ENCODE measurements around the gene LRBA. TPM values are rescaled to one million over a fixed set of nuclear protein-coding genes. Genes with fewer than 3 reads are reported as not detected.
A peak's percentile ranks its signal among the peaks of the same experiment; 100 is the strongest.
"Not testable (repeated sequence)": the region's sequence is repeated elsewhere in the genome, so short reads cannot be mapped to it uniquely, and the experiment has no call there.

Gene LRBA
- total RNA-seq, 1 donor from 2014 or later = 26.4 TPM

- Mint-ChIP-seq H3K36me3 (ENCODE audit: unreplicated experiment) (no peaks in the 10 kb centered on the region), H3K4me1 (ENCODE audit: low read depth, unreplicated experiment) (peaks cover 16% of the 10 kb centered on the region), H3K4me3 (ENCODE audit: unreplicated experiment) (no peak overlapping the region), H3K27ac (ENCODE audit: unreplicated experiment) (peak overlapping the region; percentile 19), H3K9me3 (ENCODE audit: unreplicated experiment) (no peaks in the 10 kb centered on the region), H3K27me3 (ENCODE audit: unreplicated experiment) (no peaks in the 10 kb centered on the region)
- no peak for DNase-seq
- no peak for TF ChIP-seq CTCF (IDR thresholded peaks at IDR 0.05; ENCODE audit: partially characterized antibody, unreplicated experiment)
Measured at GRCh38 chr4:150569998-150570535, 445.0 kb downstream of the LRBA start.

- Mint-ChIP-seq H3K4me3 (ENCODE audit: unreplicated experiment) (peak overlapping the region; percentile 2), H3K27me3 (ENCODE audit: unreplicated experiment) (no peaks in the 10 kb centered on the region), H3K9me3 (ENCODE audit: unreplicated experiment) (no peaks in the 10 kb centered on the region), H3K27ac (ENCODE audit: unreplicated experiment) (peak overlapping the region; percentile 19), H3K4me1 (ENCODE audit: low read depth, unreplicated experiment) (peaks cover 16% of the 10 kb centered on the region), H3K36me3 (ENCODE audit: unreplicated experiment) (no peaks in the 10 kb centered on the region)
- DNase-seq = no peak
- TF ChIP-seq CTCF (IDR thresholded peaks at IDR 0.05; ENCODE audit: partially characterized antibody, unreplicated experiment) = no peak
Measured at GRCh38 chr4:150569384-150569987, 445.6 kb downstream of the LRBA start.

GRCh38 chr4:150567070-150567469 is 448.0 kb downstream of the LRBA start:
- Mint-ChIP-seq H3K27me3 (ENCODE audit: unreplicated experiment) (peaks cover 2% of the 10 kb centered on the region), H3K9me3 (ENCODE audit: unreplicated experiment) (no peaks in the 10 kb centered on the region), H3K27ac (ENCODE audit: unreplicated experiment) (no peak overlapping the region), H3K36me3 (ENCODE audit: unreplicated experiment) (no peaks in the 10 kb centered on the region), H3K4me3 (ENCODE audit: unreplicated experiment) (no peak overlapping the region), H3K4me1 (ENCODE audit: low read depth, unreplicated experiment) (peaks cover 9% of the 10 kb centered on the region)
- DNase-seq = no peak
- no peak for TF ChIP-seq CTCF (IDR thresholded peaks at IDR 0.05; ENCODE audit: partially characterized antibody, unreplicated experiment)

GRCh38 chr4:150564967-150565366 is 450.1 kb downstream of the LRBA start:
- H3K9me3 Mint-ChIP-seq (ENCODE audit: unreplicated experiment); DNase-seq; H3K27ac Mint-ChIP-seq (ENCODE audit: unreplicated experiment); H3K27me3 Mint-ChIP-seq (ENCODE audit: unreplicated experiment); H3K4me1 Mint-ChIP-seq (ENCODE audit: low read depth, unreplicated experiment); H3K36me3 Mint-ChIP-seq (ENCODE audit: unreplicated experiment); H3K4me3 Mint-ChIP-seq (ENCODE audit: unreplicated experiment): not testable (repeated sequence)

- no peak overlapping the region for H3K4me3 Mint-ChIP-seq (ENCODE audit: unreplicated experiment)
- no peak for DNase-seq
- H3K27me3 Mint-ChIP-seq (ENCODE audit: unreplicated experiment) = peaks cover 2% of the 10 kb centered on the region
- H3K27ac Mint-ChIP-seq (ENCODE audit: unreplicated experiment) = no peak overlapping the region
- no peak for TF ChIP-seq CTCF (IDR thresholded peaks at IDR 0.05; ENCODE audit: partially characterized antibody, unreplicated experiment)
- no peaks in the 10 kb centered on the region for H3K4me1 Mint-ChIP-seq (ENCODE audit: low read depth, unreplicated experiment)
- H3K9me3 Mint-ChIP-seq (ENCODE audit: unreplicated experiment) = no peaks in the 10 kb centered on the region
- no peaks in the 10 kb centered on the region for H3K36me3 Mint-ChIP-seq (ENCODE audit: unreplicated experiment)
Measured at GRCh38 chr4:150562751-150563150, 452.3 kb downstream of the LRBA start.

All from glutamatergic neuron (in vitro differentiated cells).